IPS-15b (cell line): Measurements from ENCODE around the gene NUP214.

ENCODE experiments used
- H3K27me3 ChIP-seq: one replicate; pipeline ENCODE4 v1.6.1; 2013; ENCODE audit warnings: low read length; ENCODE audit not compliant: control insufficient read depth, insufficient read depth
- H3K36me3 ChIP-seq: one replicate; pipeline ENCODE4 v1.6.1; 2013; ENCODE audit warnings: low read length; ENCODE audit not compliant: control insufficient read depth, insufficient read depth
- H3K4me1 ChIP-seq: one replicate; pipeline ENCODE4 v1.6.1; 2013; ENCODE audit warnings: mild to moderate bottlenecking, low read length; ENCODE audit not compliant: control insufficient read depth, insufficient read depth
- H3K4me3 ChIP-seq: one replicate; pipeline ENCODE4 v1.5.1; 2013; ENCODE audit warnings: low read depth, low read length
- H3K9ac ChIP-seq: one replicate; pipeline ENCODE4 v1.6.1; 2013; ENCODE audit warnings: low read depth, mild to moderate bottlenecking, low read length
- H3K9me3 ChIP-seq: one replicate; pipeline ENCODE4 v1.6.1; 2013; ENCODE audit warnings: mild to moderate bottlenecking, low read length; ENCODE audit not compliant: control insufficient read depth, insufficient read depth

The NUP214 gene

DNA sequence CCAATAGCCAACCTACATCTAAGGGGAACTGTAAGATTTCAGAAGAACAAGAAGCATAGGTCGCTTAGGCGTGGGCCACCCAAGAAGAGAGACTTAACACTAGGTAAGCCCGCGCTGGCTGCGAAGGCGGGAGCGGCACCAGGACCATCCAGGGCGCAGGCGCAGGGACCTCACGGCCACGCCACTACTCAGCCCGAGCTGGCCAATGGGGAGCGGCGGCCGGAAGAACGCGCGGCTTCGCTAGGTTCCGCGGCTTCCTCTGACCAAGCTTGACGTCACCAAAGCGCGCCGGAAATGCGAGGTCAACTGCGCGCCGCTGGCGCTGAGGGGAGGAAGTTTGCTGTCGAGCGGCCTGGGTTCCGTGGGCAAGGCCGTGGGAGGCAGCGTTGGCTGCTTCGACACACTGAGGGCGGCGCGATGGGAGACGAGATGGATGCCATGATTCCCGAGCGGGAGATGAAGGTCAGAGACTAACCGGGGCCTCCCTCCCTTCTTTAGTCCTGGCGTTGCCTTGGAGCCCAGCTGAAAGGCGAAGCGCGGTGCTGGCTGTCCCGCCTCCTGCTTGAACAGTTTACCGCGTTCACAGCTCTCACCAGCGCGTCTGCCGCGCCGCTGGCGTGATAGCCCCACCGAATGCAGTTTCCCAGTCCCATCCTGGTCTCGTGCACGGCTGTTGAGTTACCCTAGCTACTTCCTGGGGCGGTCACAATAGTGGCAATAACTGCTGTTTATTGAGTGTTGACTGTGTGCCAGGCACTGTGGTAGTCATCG is at the start of gene NUP214:
NUP214 (plus strand) TSS at position 299 of the 771 bp plus-strand sequence; CDS start at position 418, 119 bp downstream.
- Histone ChIP-seq H3K36me3 (peaks cover 24% of the 10 kb centered on the region), H3K9me3 (no peaks in the 10 kb centered on the region), H3K4me1 (no peaks in the 10 kb centered on the region), H3K9ac (peak within 1 kb of the TSS; percentile 89), H3K27me3 (no peaks in the 10 kb centered on the region), H3K4me3 (peak within 1 kb of the TSS; percentile 95)

DNA sequence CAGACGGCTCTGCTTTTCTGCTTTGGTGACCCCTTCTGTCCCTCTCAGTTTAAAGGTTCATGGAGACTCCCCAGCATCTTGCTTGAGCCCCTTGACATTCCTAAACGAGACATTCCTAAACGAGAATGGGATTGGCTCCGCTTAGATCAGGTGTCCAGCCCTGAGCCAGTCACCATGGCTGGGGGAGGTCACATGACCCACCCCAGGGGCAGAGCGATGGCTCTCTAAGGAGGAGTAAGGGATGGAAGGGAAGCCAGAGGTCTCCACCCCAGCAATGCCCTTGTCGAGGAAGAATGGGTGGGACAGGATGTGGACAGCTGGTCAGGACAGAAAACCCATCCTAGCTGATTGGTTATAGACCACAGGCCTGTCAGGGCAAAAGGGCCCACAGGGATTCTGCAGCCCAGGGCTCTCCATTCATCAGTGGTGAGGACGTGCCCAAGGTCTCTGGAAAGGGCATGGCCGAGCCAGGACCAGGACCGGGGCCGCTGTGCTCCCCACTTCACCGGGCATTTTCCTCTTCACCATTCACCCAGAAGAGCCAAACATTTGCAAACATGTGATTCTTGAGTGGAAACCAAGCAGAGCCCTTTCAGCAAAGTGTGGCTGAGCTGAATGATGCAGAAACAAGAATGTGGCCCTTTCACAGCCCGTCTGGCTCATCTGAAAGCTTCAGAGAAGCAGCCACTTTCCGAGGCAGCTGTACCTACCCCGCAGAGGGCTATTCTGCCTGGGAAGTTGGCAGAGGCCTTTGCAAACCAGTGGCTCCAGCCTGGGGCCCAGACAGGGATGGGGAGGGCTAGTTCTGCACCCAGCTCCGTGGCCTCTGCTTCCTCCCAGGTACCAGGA is 48.8 kb upstream of the NUP214 start:
- H3K9ac ChIP-seq: no peak overlapping the region
- H3K4me3 ChIP-seq: no peak overlapping the region
- H3K36me3 ChIP-seq: no peaks in the 10 kb centered on the region
- no peaks in the 10 kb centered on the region for H3K9me3 ChIP-seq
- H3K27me3 ChIP-seq: no peaks in the 10 kb centered on the region
- H3K4me1 ChIP-seq: no peaks in the 10 kb centered on the region

DNA sequence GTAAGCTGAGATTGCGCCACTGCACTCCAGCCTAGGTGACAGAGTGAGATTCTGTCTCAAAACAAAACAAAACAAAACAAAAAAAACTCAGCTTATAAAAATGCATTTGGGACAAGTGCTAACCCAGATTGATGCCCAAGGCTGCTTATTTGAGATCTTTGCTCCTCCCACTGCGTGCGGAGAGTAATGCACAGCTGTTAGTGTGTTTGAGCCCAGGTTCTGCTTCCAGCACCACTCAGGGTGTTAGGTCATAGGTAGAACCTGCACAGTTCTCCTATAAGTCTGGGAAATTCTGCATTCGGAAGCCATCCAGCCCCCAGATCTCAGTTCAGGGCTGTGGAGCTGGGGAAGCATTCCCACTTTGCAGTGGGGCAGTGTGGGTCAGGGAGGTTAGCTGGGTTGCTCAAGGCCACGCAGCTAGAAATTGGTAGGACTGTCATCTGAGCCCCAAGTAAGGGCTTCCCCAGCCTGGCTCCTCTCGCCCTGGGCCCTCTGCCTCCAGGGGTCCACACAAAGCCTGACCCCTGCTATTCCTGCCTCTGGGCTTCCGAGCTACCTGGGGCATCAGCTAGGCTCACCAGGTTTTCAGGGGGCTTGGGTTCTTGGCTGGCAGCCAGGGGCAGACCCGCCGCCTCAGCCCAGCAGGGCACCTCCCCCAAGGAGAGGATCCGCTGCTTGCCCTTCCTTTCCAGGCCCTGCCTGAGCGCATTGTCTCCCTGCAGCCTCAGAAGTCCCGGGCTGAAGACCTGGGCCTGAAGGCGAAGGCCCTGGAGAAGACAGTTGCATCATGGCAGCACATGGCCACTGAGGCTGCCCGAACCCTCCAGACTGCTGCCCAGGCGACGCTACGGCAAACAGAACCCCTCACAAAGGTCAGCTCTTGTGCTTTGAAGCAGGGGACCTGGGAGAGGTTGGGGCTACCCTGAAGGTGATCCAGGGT is 46.7 kb upstream of the NUP214 start:
- Histone ChIP-seq H3K36me3 (no peaks in the 10 kb centered on the region), H3K4me1 (no peaks in the 10 kb centered on the region), H3K9me3 (no peaks in the 10 kb centered on the region), H3K4me3 (no peak overlapping the region), H3K9ac (no peak overlapping the region), H3K27me3 (no peaks in the 10 kb centered on the region)

DNA sequence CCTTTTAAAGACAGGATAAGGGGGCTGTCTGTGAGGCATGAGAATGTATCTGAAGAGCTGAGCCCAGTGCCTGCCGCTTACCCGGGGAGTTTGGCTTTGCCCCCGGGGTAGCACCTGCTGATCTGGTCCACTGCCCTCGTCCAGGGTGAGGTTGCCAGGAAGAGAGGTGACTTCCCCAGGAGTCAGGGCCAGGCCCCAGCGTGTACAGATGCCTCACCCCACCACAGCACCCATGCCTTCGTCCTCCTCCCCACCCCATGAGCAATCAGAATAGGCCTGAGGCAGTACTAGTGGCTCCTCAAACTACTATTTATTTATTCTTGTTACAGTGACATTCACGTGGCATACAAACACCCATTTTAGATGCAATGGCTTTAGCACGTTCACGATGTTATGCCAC is 44.8 kb upstream of the NUP214 start:
- no peak overlapping the region for H3K4me3 ChIP-seq
- H3K27me3 ChIP-seq: no peaks in the 10 kb centered on the region
- H3K9ac ChIP-seq: no peak overlapping the region
- no peaks in the 10 kb centered on the region for H3K36me3 ChIP-seq
- no peaks in the 10 kb centered on the region for H3K9me3 ChIP-seq
- no peaks in the 10 kb centered on the region for H3K4me1 ChIP-seq

DNA sequence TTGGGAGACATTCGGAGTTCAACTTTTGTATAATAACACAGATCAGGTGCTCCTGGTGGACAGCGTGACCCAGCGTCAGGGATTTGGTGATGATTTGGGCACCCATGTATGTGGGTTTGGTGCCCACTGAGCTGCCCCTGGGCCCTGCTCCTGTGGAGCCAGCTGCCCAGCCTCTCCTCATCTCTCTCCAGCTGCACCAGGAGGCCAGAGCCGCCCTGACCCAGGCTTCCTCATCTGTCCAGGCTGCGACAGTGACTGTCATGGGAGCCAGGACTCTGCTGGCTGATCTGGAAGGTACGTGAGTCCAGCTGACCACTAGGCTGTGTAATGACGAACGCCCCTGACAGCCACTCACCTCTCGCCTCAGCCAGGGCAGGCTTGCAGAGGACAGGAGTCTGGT is 43.5 kb upstream of the NUP214 start:
- Histone ChIP-seq H3K4me3 (no peak overlapping the region), H3K9me3 (no peaks in the 10 kb centered on the region), H3K4me1 (no peaks in the 10 kb centered on the region), H3K36me3 (no peaks in the 10 kb centered on the region), H3K9ac (no peak overlapping the region), H3K27me3 (no peaks in the 10 kb centered on the region)

DNA sequence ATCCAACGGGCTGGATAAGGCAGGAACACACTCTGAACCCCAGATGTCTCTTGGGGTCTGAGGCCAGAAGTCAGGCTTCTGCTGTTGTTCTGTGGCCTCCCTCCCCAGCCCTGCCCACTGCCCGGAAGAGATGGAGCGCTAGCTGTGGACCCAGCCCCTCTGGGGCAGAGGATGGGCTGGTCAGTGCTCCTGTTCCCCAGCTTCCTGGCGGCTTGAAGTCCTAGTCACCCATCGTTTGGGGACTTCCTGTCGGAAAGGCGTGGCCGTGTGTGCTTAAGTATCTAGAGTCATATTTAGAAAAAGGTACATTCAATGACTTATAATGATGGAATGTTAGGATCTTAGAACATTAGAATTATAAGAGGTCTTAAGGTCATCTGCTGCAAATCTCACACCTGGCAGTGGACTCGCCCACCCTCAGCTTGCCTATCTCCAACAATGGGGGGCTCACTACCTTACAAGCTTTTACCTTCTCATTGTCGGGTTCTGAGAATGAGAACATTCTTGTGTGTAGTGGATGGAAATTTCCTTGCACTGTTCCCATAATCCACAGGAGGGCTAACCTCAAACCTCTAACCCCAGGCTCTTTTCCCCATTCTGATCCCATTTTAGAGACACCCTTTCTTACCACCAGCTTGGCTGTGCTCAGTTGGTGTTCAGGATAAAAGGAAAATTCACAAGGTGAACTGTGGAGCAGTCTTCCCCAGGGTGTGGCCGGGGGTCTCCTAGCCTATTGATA is 42.4 kb upstream of the NUP214 start:
- no peaks in the 10 kb centered on the region for H3K27me3 ChIP-seq
- no peaks in the 10 kb centered on the region for H3K36me3 ChIP-seq
- H3K4me3 ChIP-seq: no peak overlapping the region
- no peaks in the 10 kb centered on the region for H3K4me1 ChIP-seq
- H3K9me3 ChIP-seq: no peaks in the 10 kb centered on the region
- no peak overlapping the region for H3K9ac ChIP-seq

DNA sequence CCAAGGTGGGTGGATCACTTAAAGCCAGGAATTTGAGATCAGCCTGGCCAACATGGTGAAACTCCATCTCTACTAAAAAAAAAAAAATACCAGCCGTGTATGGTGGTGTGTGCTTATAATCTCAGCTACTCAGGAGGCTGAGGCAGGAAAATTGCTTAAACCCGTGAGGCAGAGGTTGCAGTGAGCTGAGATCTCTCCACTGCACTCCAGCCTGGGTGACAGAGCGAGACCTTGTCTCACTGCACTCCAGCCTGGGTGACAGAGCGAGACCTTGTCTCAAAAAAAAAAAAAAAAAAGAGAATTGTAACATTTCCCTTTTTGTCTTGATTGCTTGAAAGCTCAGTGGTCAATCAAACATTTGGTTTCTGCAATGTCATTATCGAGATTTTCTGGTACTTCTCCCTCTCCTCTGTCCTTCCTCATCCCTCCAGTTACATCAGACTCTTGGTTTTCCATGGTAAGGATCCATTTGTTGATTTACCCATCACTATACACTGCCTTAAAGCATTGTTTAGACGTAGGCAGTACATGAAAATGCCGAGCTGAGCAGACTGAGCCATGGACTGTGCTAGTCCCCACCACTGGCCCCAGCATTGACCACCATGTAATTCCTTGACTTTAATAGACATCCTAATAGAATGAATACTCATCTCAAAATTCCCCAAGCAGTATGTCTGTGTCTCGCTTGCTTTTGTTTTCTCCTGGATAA is 40.6 kb upstream of the NUP214 start:
- no peaks in the 10 kb centered on the region for H3K9me3 ChIP-seq
- no peaks in the 10 kb centered on the region for H3K36me3 ChIP-seq
- H3K9ac ChIP-seq: no peak overlapping the region
- H3K27me3 ChIP-seq: no peaks in the 10 kb centered on the region
- H3K4me3 ChIP-seq: no peak overlapping the region
- no peaks in the 10 kb centered on the region for H3K4me1 ChIP-seq

DNA sequence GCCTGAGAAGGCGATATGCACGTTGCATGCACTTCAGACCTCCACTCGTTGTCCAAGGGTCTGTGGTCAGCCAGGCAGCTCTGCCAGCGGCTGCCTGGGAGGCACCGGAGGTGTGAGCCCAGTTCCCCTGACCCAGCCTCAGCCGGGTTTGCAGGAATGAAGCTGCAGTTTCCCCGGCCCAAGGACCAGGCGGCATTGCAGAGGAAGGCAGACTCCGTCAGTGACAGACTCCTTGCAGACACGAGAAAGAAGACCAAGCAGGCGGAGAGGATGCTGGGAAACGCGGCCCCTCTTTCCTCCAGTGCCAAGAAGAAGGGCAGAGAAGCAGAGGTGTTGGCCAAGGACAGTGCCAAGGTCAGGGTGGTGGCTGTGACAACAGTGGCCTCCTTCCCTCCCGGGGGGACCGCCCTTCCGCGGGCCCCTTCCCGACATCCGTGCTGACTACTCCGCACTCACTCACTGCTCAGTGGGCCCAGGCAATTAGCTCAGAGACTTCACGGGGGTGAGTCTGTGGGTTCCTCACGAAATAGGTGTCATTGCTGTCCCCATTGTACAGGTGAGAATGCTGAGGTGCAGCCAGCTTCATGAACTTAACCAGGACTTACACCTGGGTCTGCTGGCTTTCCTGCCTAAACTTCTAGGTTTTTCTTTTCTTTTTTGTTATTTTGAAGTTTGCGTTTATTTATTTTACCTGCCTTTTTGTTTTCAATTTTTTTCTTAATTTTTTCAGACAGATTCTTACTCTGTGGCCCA is 39.8 kb upstream of the NUP214 start:
- Histone ChIP-seq H3K27me3 (no peaks in the 10 kb centered on the region), H3K4me3 (no peak overlapping the region)

DNA sequence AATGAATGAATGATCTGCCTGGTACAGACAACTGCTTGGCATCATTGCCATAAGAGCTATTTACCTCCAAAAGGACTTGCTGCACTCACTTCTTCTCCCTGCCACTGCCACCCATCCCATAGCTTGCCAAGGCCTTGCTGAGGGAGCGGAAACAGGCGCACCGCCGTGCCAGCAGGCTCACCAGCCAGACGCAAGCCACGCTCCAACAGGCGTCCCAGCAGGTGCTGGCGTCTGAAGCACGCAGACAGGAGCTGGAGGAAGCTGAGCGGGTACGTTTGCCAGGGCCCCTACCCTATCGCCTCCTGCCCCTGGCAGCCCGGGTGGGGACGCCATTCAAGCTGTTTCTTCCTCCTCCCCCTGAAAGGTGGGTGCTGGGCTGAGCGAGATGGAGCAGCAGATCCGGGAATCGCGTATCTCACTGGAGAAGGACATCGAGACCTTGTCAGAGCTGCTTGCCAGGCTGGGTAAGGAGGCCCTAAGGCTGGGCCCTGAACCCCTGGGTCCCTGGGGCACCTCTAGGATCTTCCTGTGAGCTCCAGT is 38.0 kb upstream of the NUP214 start:
- H3K4me3 ChIP-seq: no peak overlapping the region
- H3K9me3 ChIP-seq: no peaks in the 10 kb centered on the region
- no peaks in the 10 kb centered on the region for H3K4me1 ChIP-seq
- H3K27me3 ChIP-seq: no peaks in the 10 kb centered on the region
- H3K36me3 ChIP-seq: no peaks in the 10 kb centered on the region
- no peak overlapping the region for H3K9ac ChIP-seq

More for the DNA sequence above, 39.8 kb upstream of the NUP214 start:
- Histone ChIP-seq H3K36me3 (no peaks in the 10 kb centered on the region), H3K4me1 (no peaks in the 10 kb centered on the region), H3K9ac (no peak overlapping the region), H3K9me3 (no peaks in the 10 kb centered on the region)
